ENCODE data around the gene LDLR.
"Not testable (repeated sequence)": the region's sequence is repeated elsewhere in the genome, so short reads cannot be mapped to it uniquely, and the experiment has no call there.

Gene LDLR

DNA sequence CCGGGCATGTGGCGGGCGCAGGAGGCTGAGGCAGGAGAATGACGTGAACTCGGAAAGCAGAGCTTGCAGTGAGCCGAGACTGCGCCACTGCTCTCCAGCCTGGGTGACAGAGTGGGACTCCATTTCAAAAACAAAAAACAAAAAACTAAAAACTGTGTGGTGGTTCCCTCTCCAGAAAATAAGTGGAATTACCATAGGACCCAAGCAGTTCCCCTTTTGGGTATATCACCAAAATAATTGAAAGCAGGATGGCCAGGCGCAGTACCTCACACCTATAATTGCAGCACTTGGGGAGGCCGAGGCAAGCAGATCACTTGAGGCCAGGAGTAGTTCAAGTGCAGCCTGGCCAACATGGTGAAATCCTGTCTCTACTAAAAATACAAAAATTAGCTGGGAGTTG lies 15.7 kb upstream of the LDLR start:
- no peak for DNase-seq

DNA sequence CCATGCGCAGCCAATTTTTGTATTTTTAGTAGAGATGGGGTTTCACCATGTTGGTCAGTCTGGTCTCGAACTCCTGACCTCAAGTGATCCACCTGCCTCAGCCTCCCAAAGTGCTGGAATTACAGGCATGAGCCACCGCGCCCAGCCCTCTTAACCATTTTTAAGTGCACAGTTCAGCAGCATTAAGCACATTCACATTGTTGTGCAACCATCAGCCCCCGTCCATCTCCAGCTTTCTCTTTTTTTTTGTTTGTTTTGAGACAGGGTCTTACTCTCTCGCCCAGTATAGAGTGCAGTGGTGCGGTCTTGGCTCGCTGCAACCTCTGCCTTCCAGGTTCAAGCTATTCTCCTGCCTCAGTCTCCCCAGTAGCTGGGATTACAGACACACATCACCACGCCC lies 12.5 kb upstream of the LDLR start:
- DNase-seq: not testable (repeated sequence)

GRCh38 chr19:11078893-11079292 lies 10.4 kb upstream of the LDLR start:
- DNase-seq: no peak

DNA sequence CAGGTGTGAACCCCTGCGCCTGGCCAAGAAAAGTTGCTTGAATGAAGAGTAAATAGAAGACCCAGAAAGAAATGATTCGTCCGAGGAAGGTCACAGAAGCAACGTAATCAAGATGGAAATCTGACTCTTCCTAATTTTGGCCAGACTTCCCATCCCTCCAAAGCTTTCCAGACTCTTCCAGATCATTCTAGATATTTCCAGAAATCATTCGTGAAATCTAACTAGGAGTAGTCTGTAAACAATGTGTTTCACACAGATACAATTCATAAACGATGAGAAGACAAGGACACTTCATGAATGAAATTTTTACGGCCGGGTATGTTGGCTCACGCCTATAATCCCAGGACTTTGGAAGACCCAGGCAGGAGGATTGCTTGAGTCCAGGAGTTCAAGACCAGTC lies 9.3 kb upstream of the LDLR start:
- DNase-seq: no peak

DNA sequence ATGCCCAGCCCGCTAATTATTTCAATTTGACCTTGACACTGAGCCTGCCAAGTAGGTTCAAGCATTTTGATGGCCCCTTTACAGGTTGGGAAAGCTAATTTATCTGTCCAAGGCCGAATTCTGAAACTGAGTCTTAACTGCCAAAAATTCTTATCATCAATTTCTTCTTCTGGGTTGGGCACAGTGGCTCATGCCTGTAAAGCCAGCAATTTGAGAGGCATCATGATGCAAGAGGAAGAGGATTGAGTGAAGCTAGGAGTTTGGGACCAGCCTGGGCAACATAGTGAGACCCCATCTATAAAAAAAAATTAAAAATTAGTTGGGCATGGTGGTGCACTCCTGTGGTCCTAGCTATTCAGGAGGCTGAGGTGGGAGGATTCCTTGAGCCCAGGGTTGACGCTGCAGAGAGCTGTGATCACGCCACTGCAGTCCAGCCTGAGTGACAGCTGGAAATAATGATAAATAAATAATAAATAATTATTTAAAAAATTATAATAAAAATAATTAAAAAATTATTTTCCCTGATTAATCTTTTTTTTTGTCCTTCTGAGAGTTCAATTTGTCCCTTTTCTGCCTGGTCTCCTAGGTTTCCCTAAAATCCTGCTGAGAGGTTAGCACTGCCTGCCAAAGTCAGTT lies 1.3 kb upstream of the LDLR start:
- no peak for DNase-seq

- DNase-seq: no peak
Measured at GRCh38 chr19:11088506-11089253, 583 bp upstream of the LDLR start.

DNA sequence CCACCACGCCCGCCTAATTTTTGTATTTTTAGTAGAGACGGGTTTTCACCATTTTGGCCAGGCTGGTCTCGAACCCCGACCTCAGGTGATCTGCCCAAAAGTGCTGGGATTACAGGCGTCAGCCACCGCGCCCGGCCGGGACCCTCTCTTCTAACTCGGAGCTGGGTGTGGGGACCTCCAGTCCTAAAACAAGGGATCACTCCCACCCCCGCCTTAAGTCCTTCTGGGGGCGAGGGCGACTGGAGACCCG lies 676 bp downstream of the LDLR start:
- DNase-seq: not testable (repeated sequence)

DNA sequence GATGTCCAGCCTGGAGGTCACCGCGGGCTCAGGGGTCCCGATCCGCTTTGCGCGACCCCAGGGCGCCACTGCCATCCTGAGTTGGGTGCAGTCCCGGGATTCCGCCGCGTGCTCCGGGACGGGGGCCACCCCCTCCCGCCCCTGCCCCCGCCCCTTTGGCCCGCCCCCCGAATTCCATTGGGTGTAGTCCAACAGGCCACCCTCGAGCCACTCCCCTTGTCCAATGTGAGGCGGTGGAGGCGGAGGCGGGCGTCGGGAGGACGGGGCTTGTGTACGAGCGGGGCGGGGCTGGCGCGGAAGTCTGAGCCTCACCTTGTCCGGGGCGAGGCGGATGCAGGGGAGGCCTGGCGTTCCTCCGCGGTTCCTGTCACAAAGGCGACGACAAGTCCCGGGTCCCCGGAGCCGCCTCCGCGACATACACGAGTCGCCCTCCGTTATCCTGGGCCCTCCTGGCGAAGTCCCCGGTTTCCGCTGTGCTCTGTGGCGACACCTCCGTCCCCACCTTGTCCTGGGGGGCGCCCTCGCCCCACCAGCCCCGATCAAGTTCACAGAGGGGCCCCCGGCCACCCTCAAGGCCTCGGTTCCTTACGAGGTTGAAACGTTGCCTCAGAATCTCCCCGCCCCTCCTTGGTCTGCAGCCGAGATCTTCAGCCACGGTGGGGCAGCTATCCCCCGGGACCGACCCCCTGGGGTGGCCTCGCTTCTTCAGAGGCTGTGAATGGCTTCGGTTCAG lies 1.2 kb downstream of the LDLR start:
- peak; percentile 95 for DNase-seq

GRCh38 chr19:11090997-11091702 lies 1.9 kb downstream of the LDLR start:
- DNase-seq: no peak

DNA sequence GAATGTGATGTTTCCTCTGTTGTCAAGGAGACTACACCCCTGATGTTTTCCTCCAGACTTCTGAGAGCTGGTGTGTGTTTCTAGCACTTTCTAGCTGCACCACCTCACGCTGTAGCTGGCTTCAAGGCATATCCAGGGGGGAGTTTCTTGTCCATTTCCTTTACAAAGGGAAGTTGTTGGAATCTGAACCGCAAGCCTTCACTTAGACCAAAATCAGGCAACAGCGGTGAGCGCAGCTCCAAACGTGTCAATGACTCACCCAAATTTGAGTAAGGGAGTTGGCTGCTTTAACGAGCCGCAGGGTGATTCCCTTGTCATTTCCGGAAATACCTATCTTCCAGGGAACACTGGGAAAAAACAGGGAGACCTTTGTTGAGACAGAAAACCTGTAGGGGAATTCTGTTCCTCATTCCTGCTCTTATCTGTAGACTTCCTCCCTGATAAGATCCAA lies 2.5 kb downstream of the LDLR start:
- peak; percentile 43 for DNase-seq

- no peak for DNase-seq
Measured at GRCh38 chr19:11092181-11092538, 2.9 kb downstream of the LDLR start.

DNA sequence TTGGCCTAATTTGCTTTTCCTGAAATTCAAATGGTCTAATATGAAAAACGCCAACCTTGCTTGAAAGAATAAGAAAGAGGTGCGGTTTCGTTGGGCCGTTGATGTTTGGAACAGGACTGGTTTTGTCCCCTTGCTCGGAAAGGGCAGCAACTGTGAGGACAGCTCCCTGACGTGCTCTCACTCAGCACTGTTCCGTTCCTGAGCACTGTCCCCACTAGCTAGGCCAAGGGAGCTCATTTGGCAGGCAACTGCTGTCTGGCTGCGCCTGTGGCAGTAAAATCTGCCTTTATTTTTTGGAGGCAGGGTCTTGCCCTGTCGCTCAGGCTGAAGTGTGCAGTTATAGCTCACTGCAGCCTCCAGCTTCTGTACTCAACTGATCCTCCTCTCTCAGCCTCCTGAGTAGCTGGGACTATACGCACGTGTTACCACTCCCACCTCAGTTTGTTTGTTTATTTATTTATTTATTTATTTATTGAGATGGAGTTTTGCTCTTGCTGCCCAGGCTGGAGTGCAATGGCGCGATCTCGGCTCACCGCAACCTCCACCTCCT lies 4.5 kb downstream of the LDLR start:
- DNase-seq: no peak

DNA sequence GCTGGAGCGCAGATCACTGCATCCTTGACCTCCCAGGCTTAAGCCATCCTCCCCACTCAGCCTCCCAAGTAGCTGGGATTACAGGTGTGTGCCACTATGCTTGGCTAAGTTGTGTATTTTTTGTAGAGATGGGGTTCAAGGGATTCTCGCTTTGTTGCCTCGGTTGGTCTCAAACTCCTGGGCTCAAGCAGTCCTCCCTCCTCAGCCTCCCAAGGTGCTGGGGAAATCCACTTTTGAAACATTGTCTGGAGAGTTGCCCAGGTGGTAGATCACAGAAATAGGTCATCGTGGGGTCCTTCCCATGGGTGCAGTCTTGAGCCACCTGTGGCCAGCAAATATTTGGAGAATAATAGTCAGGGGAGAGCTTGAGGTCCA lies 5.2 kb downstream of the LDLR start:
- DNase-seq: no peak

GRCh38 chr19:11096210-11096841 lies 7.1 kb downstream of the LDLR start:
- DNase-seq: peak; percentile 52

DNA sequence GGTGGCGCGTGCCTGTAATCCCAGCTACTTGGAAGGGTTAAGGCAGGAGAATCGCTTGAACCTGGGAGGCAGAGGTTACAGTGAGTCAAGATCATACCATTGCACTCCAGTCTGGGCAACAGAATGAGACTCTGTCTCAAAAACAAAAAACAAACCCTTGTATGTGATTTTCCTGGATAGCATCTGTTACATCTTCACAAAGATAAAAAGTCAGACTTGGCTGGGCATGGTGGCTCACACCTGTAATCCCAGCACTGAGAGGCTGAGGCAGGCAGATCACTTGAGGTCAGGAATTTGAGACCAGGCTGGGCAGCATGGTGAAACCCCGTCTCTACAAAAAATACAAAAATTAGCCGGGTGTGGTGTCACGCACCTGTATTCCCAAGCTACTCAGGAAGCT lies 8.1 kb downstream of the LDLR start:
- DNase-seq: not testable (repeated sequence)

DNA sequence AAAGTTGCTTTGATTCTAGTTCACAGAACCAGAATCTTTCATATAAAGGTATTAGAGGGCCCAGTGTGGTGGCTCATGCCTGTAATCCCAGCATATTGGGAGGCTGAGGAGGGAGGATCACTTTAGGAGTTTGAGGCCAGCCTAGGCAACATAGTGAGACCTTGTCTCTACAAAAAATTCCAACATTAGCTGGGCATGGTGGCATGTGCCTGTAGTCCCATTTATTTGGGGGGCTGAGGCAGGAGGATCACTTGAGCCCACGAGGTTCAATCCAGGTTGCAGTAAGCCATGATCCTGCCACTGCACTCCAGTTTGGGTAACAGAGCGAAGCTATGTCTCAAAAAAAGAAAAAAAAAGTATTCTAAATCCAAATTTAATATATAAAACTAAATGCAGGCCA lies 9.1 kb downstream of the LDLR start:
- no peak for DNase-seq

DNA sequence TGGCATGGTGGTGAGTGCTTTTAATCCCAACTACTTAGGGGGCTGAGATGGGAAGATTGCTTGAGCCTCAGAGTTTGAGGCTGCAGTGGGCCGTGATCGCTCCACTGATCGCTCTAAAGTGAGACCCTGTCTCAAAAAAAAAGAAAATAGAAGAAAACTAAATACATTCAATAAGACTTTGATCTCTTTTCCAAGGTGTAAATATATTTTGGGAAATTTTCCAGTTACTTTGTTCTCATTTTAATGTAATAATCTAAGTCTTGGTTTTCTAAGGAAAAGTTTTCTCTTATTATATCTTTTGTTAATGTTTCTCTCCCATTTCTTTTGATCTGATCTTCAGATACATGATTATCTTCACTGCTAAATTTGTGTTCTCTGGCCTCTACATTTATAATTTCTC lies 9.6 kb downstream of the LDLR start:
- no peak for DNase-seq

GRCh38 chr19:11100049-11100448 lies 10.8 kb downstream of the LDLR start:
- no peak for DNase-seq

- no peak for DNase-seq
Measured at GRCh38 chr19:11101057-11101456, 11.8 kb downstream of the LDLR start.

DNA sequence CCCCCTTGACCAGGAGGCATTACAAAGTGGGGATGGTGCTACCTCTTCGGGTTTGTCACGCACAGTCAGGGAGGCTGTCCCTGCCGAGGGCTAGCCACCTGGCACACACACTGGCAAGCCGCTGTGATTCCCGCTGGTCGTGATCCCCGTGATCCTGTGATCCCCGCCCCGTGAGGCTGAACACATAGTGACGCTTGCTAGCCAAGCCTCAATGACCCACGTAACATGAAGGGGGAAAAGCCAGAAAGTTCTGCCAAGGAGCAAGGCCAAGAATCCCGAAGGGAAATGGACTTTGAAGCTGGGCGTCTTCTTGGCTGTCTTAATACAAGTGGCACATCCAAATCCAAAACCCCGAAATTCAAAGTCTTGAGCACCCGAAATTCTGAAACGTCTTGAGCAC lies 13.7 kb downstream of the LDLR start:
- no peak for DNase-seq

- not testable (repeated sequence) for DNase-seq
Measured at GRCh38 chr19:11103667-11104066, 14.4 kb downstream of the LDLR start.

GRCh38 chr19:11105014-11105636 lies 15.9 kb downstream of the LDLR start:
- DNase-seq: no peak

GRCh38 chr19:11106477-11106876 lies 17.2 kb downstream of the LDLR start:
- no peak for DNase-seq

All from activated CD4-positive, CD25-positive, alpha-beta regulatory T cell treated with anti-CD3 and anti-CD28 coated beads, Interleukin-2, amount 50 U/mL, for 72 hours (primary cell).